CD14-positive monocyte (primary cell): ENCODE measurements around the gene SMURF1. TPM values are rescaled to one million over a fixed set of nuclear protein-coding genes. Genes with fewer than 3 reads are reported as not detected.

ENCODE experiments used
- DNase-seq, 3 donors: peaks; one replicate each; pipeline ENCODE4 v3.0.0-alpha.2; 2011 to 2022
- H2AFZ ChIP-seq: 2 replicates; pipeline ENCODE4 v1.6.0; 2012; ENCODE audit warnings: mild to moderate bottlenecking, low read depth, low read length, inconsistent platforms; ENCODE audit not compliant: insufficient read depth, poor library complexity, severe bottlenecking
- H3K27ac ChIP-seq, 2 donors: 1 replicate in 1 of 2; 2 replicates in 1 of 2; pipeline ENCODE4 v1.5.1; 2012 to 2013; ENCODE audit warnings: low read length in 2 of 2, control low read depth in 1 of 2, inconsistent platforms in 1 of 2, low read depth in 1 of 2, mild to moderate bottlenecking in 1 of 2
- H3K27me3 ChIP-seq, 2 donors: one replicate each; pipeline versions ENCODE4 v1.6.0 to v1.6.1; 2011 to 2013; ENCODE audit warnings: low read length in 2 of 2; ENCODE audit not compliant: control insufficient read depth in 2 of 2, insufficient read depth in 2 of 2
- H3K36me3 ChIP-seq, 2 donors: replicated peaks in 1 of 2; 1 replicate in 1 of 2; 2 replicates in 1 of 2; pipeline versions ENCODE4 v1.5.1 to v1.6.1; 2012 to 2013; ENCODE audit warnings: low read length in 2 of 2, control low read depth in 1 of 2, inconsistent platforms in 1 of 2, mild to moderate bottlenecking in 1 of 2; ENCODE audit not compliant: insufficient read depth in 2 of 2, control insufficient read depth in 1 of 2
- H3K4me1 ChIP-seq, 2 donors: 1 replicate in 1 of 2; 2 replicates in 1 of 2; pipeline versions ENCODE4 v1.5.1 to v1.6.1; 2012 to 2013; ENCODE audit warnings: low read length in 2 of 2, control low read depth in 1 of 2, inconsistent platforms in 1 of 2, mild to moderate bottlenecking in 1 of 2, moderate library complexity in 1 of 2; ENCODE audit not compliant: insufficient read depth in 2 of 2, control insufficient read depth in 1 of 2
- H3K4me2 ChIP-seq: replicated peaks from 2 replicates; pipeline ENCODE3; 2012; ENCODE audit warnings: low read length, moderate library complexity, mild to moderate bottlenecking; ENCODE audit not compliant: poor library complexity, severe bottlenecking; ENCODE audit errors: extremely low read depth
- H3K4me3 ChIP-seq, 3 experiments: fragments of 200-600 bp in 1 of 3; sonication (generic) in 1 of 3; replicated peaks in 1 of 3; 1 replicate in 2 of 3; 2 replicates in 1 of 3; pipeline ENCODE4 v1.5.1; 2011 to 2013; ENCODE audit warnings: low read length in 3 of 3, mild to moderate bottlenecking in 3 of 3, control low read depth in 2 of 3, low read depth in 2 of 3, inconsistent platforms in 1 of 3, moderate library complexity in 1 of 3
- H3K79me2 ChIP-seq: 2 replicates; pipeline ENCODE4 v1.6.0; 2012; ENCODE audit warnings: mild to moderate bottlenecking, control low read depth, inconsistent platforms, low read length, moderate library complexity; ENCODE audit not compliant: insufficient read depth
- H3K9ac ChIP-seq: 2 replicates; pipeline ENCODE4 v1.6.0; 2017; ENCODE audit warnings: low read length, mild to moderate bottlenecking; ENCODE audit not compliant: insufficient read depth, poor library complexity, severe bottlenecking
- H3K9me3 ChIP-seq, 2 donors: replicated peaks in 1 of 2; 1 replicate in 1 of 2; 2 replicates in 1 of 2; pipeline versions ENCODE4 v1.5.1 to v1.6.1; 2012 to 2013; ENCODE audit warnings: low read length in 2 of 2, control low read depth in 1 of 2; ENCODE audit not compliant: control insufficient read depth in 1 of 2, insufficient read depth in 1 of 2
- H4K20me1 ChIP-seq: 2 replicates; pipeline ENCODE4 v1.6.0; 2012; ENCODE audit warnings: mild to moderate bottlenecking, low read length, control low read depth, moderate library complexity; ENCODE audit not compliant: insufficient read depth
- H3K27ac Mint-ChIP-seq, 7 donors: one replicate each; pipeline ENCODE4 v1.8.0; 2020; ENCODE audit warnings: mild to moderate bottlenecking in 7 of 7, mixed read lengths in 7 of 7, moderate library complexity in 6 of 7, inconsistent platforms in 2 of 7
- H3K27me3 Mint-ChIP-seq, 3 donors: one replicate each; pipeline ENCODE4 v1.8.0; 2021 to 2022; ENCODE audit warnings: low read depth in 3 of 3, mild to moderate bottlenecking in 3 of 3, mixed read lengths in 3 of 3, moderate library complexity in 3 of 3, inconsistent platforms in 1 of 3
- H3K36me3 Mint-ChIP-seq, 2 donors: one replicate each; pipeline ENCODE4 v1.8.0; 2020; ENCODE audit warnings: mixed read lengths in 2 of 2, inconsistent platforms in 1 of 2, mild to moderate bottlenecking in 1 of 2
- H3K4me1 Mint-ChIP-seq: one replicate; pipeline ENCODE4 v1.8.0; 2020; ENCODE audit warnings: mild to moderate bottlenecking, mixed read lengths
- H3K4me3 Mint-ChIP-seq, 2 donors: one replicate each; pipeline ENCODE4 v1.8.0; 2020; ENCODE audit warnings: mild to moderate bottlenecking in 2 of 2, mixed read lengths in 2 of 2, moderate library complexity in 1 of 2
- H3K9me3 Mint-ChIP-seq, 7 donors: one replicate each; pipeline ENCODE4 v1.8.0; 2020 to 2022; ENCODE audit warnings: mixed read lengths in 7 of 7, mild to moderate bottlenecking in 6 of 7, moderate library complexity in 6 of 7, inconsistent platforms in 2 of 7
- WGBS: methylation state at CpG from one replicate; pipeline ENCODE4 v1.1.5; 2013; ENCODE audit warnings: missing lambda C conversion rate; ENCODE audit not compliant: insufficient coverage; 5-methylcytosine and 5-hydroxymethylcytosine counted together
- intact Hi-C, 2 donors: fragments of 100-400 bp; cut with micrococcal nuclease; formaldehyde crosslinking; loops; one replicate each; pipeline versions ENCODE4 v1.15.0 to v1.15.1; 2023
- polyA plus RNA-seq, 3 donors: library from polyadenylated mRNA; depleted of rRNA in 1 of 3; unstranded in 2 of 3; stranded (reverse) in 1 of 3; fragments of 300-500 nt in 2 of 3; fragments of >200 nt in 1 of 3; fragmentation: Illumina TruSeq in 2 of 3; gene quantifications; 1 replicate in 2 of 3; 2 replicates in 1 of 3; pipeline ENCODE4 v1.2.3, GENCODE V29; 2012 to 2021
- TF ChIP-seq, protein P1 (sequence below): fragments of 200-600 bp; IDR thresholded peaks from one replicate; pipeline ENCODE4 v1.8.0; 2022; ENCODE audit warnings: antibody characterized with exemption, mild to moderate bottlenecking

SMURF1 gene
- polyA plus RNA-seq, 3 donors: 0.48 to 15.8 (median 1.6) TPM

DNA sequence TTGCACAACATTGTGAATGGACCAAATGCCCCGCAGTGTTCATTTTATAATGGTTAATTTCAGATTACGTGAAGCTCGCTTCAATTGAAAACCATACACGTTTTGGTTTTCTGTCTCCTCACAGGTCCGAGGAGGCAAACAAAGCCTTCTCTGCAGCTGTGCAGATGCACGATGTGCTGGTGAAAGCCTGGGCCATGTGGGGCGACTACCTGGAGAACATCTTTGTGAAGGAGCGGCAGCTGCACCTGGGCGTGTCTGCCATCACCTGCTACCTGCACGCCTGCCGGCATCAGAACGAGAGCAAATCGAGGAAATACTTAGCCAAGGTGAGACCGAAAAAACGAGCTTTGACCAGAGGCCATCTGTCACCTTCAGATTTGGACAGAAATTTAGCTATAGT is 155.3 kb downstream of the SMURF1 start:
- no peak overlapping the region for H3K9ac ChIP-seq
- intact Hi-C loops: no loop called here
- Mint-ChIP-seq H3K4me1 (no peaks in the 10 kb centered on the region), H3K9me3 (peaks cover 0 to 4% (median 0%) of the 10 kb centered on the region in 7 donors), H3K27ac (peak overlapping the region in 1 of 7 donors; percentile 6), H3K4me3 (no peak overlapping the region), H3K36me3 (peaks cover 91 to 99% of the 10 kb centered on the region in 2 donors), H3K27me3 (no peaks in the 10 kb centered on the region)
- TF ChIP-seq, protein P1, sequence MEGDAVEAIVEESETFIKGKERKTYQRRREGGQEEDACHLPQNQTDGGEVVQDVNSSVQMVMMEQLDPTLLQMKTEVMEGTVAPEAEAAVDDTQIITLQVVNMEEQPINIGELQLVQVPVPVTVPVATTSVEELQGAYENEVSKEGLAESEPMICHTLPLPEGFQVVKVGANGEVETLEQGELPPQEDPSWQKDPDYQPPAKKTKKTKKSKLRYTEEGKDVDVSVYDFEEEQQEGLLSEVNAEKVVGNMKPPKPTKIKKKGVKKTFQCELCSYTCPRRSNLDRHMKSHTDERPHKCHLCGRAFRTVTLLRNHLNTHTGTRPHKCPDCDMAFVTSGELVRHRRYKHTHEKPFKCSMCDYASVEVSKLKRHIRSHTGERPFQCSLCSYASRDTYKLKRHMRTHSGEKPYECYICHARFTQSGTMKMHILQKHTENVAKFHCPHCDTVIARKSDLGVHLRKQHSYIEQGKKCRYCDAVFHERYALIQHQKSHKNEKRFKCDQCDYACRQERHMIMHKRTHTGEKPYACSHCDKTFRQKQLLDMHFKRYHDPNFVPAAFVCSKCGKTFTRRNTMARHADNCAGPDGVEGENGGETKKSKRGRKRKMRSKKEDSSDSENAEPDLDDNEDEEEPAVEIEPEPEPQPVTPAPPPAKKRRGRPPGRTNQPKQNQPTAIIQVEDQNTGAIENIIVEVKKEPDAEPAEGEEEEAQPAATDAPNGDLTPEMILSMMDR: no peak
- no peak for DNase-seq
- 98% methylated on average over 15 of the region's 15 CpGs for WGBS
- H3K9me3 ChIP-seq: no peaks in the 10 kb centered on the region
- H3K4me1 ChIP-seq: no peaks in the 10 kb centered on the region
- H3K4me3 ChIP-seq: no peak overlapping the region
- H3K27ac ChIP-seq: no peak overlapping the region
- H3K27me3 ChIP-seq: no peaks in the 10 kb centered on the region
- no peaks in the 10 kb centered on the region for H4K20me1 ChIP-seq
- no peak overlapping the region for H2AFZ ChIP-seq
- H3K4me2 ChIP-seq: no peak overlapping the region
- H3K79me2 ChIP-seq: no peaks in the 10 kb centered on the region
- H3K36me3 ChIP-seq: peaks cover 100% of the 10 kb centered on the region in 2 donors

DNA sequence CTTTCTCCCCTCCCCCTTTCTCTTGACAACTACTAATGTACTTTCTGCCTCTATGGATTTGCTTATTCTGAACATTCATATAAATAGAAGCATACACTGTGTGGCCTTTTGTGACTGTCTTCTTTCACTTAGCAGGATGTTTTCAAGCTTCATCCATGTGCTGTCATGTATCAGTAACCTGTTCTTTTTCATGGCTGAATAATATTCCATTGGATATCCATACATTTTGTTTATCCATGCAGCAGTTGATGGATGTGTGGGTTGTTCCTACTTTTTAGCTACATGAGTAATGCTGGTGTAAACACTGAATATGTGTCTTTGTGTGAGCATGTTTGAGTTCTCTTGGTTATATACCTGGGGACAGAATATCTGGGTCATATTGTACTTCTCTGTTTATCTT is 158.0 kb downstream of the SMURF1 start:
- no peaks in the 10 kb centered on the region for H3K4me1 ChIP-seq
- TF ChIP-seq, protein P1: no peak
- no peaks in the 10 kb centered on the region for H4K20me1 ChIP-seq
- no peak overlapping the region for H3K4me2 ChIP-seq
- no peak overlapping the region for H3K9ac ChIP-seq
- peaks cover 98 to 100% of the 10 kb centered on the region in 2 donors for H3K36me3 ChIP-seq
- intact Hi-C loops: no loop called here
- H2AFZ ChIP-seq: no peak overlapping the region
- Mint-ChIP-seq H3K4me3 (no peak overlapping the region), H3K4me1 (no peaks in the 10 kb centered on the region), H3K36me3 (peaks cover 91 to 99% of the 10 kb centered on the region in 2 donors), H3K9me3 (peaks cover 0 to 4% (median 0%) of the 10 kb centered on the region in 7 donors), H3K27me3 (no peaks in the 10 kb centered on the region), H3K27ac (peak overlapping the region in 2 of 7 donors; percentile 10 to 15)
- H3K27me3 ChIP-seq: no peaks in the 10 kb centered on the region
- H3K27ac ChIP-seq: no peak overlapping the region
- H3K4me3 ChIP-seq: no peak overlapping the region
- DNase-seq: no peak
- no peaks in the 10 kb centered on the region for H3K79me2 ChIP-seq
- no peaks in the 10 kb centered on the region for H3K9me3 ChIP-seq
